C4-2B (cell line): ENCODE measurements around the gene PRKD1.

Experiments
- CTCF ChIP-seq: fragments of 450-650 bp; conservative IDR thresholded peaks from 2 replicates; pipeline ENCODE4 v1.5.1; 2017; ENCODE audit warnings: mild to moderate bottlenecking
- ZFX ChIP-seq: fragments of 450-650 bp; IDR thresholded peaks from 2 replicates; pipeline ENCODE4 v1.6.1; 2017

- TF ChIP-seq CTCF, result no peak
- no peak for TF ChIP-seq ZFX
Observed at GRCh38 chr14:29953501-29953900, 25.9 kb upstream of the PRKD1 start.
